Neural cell (in vitro differentiated cells): ENCODE data around the gene SLC6A17.

ENCODE experiments used
- CTCF ChIP-seq: fragments of 450-650 bp; IDR thresholded peaks from 2 replicates; pipeline ENCODE4 v1.5.1; 2014; ENCODE audit warnings: antibody characterized with exemption, mild to moderate bottlenecking, moderate library complexity; ENCODE audit not compliant: poor library complexity, severe bottlenecking
- POLR2AphosphoS5 ChIP-seq: IDR thresholded peaks from 2 replicates; pipeline ENCODE4 v1.6.1; 2012
- SMC3 ChIP-seq: fragments of 450-650 bp; conservative IDR thresholded peaks from 2 replicates; pipeline ENCODE4 v1.6.1; 2014; ENCODE audit warnings: antibody characterized with exemption, mild to moderate bottlenecking, moderate library complexity; ENCODE audit not compliant: poor library complexity
- TAF1 ChIP-seq: IDR thresholded peaks from 2 replicates; pipeline ENCODE4 v1.6.1; 2012; ENCODE audit warnings: low read depth

- TF ChIP-seq POLR2AphosphoS5 (no peak), CTCF (no peak), SMC3 (no peak), TAF1 (no peak)
Observed at GRCh38 chr1:110174961-110175360, 24.7 kb downstream of the SLC6A17 start.
